GM19397 (cell line): ENCODE results near the gene LTBP4.
"Not testable (repeated sequence)": the region's sequence is repeated elsewhere in the genome, so short reads cannot be mapped to it uniquely, and the experiment has no call there.

Experiments
- ATAC-seq: cut with Tn5 transposase; IDR thresholded peaks from one replicate; pipeline ENCODE4 v1.9.1; 2021; ENCODE audit warnings: mild to moderate bottlenecking, moderate library complexity; ENCODE audit not compliant: unreplicated experiment

The LTBP4 gene

GRCh38 chr19:40576585-40577451 lies 24.4 kb upstream of the LTBP4 start, which contains the start of gene SHKBP1:
TSS of gene SHKBP1 (plus strand) at chr19:40576873. CDS start at chr19:40576900, 27 bp downstream.
- ATAC-seq, result peak; percentile 93

- ATAC-seq, result no peak
These were observed 22.7 kb upstream of the LTBP4 start for GRCh38 chr19:40578442-40578908.

- no peak for ATAC-seq
These were observed 20.6 kb upstream of the LTBP4 start for GRCh38 chr19:40580619-40581018.

- ATAC-seq, result no peak
These were observed 19.6 kb upstream of the LTBP4 start for GRCh38 chr19:40581531-40581930.

- no peak for ATAC-seq
These were observed 18.7 kb upstream of the LTBP4 start for GRCh38 chr19:40582467-40582866.

- no peak for ATAC-seq
These were observed 17.9 kb upstream of the LTBP4 start for GRCh38 chr19:40583283-40583682.

- ATAC-seq, result no peak
These were observed 17.2 kb upstream of the LTBP4 start for GRCh38 chr19:40584007-40584406.

GRCh38 chr19:40585241-40585981 lies 15.8 kb upstream of the LTBP4 start:
- ATAC-seq, result no peak

GRCh38 chr19:40585982-40586422 lies 15.2 kb upstream of the LTBP4 start:
- ATAC-seq, result no peak

GRCh38 chr19:40586611-40587010 lies 14.6 kb upstream of the LTBP4 start:
- ATAC-seq, result no peak

- ATAC-seq, result no peak
These were observed 12.9 kb upstream of the LTBP4 start for GRCh38 chr19:40588110-40588854.

- ATAC-seq, result no peak
These were observed 12.1 kb upstream of the LTBP4 start for GRCh38 chr19:40588926-40589569.

- no peak for ATAC-seq
These were observed 11.4 kb upstream of the LTBP4 start for GRCh38 chr19:40589591-40590429.

- ATAC-seq, result no peak
These were observed 10.5 kb upstream of the LTBP4 start for GRCh38 chr19:40590464-40591265.

- ATAC-seq, result not testable (repeated sequence)
These were observed 9.4 kb upstream of the LTBP4 start for GRCh38 chr19:40591724-40592123.

GRCh38 chr19:40592170-40592569 lies 9.0 kb upstream of the LTBP4 start:
- no peak for ATAC-seq

GRCh38 chr19:40594255-40594654 lies 6.9 kb upstream of the LTBP4 start:
- no peak for ATAC-seq

GRCh38 chr19:40594657-40595091 lies 6.5 kb upstream of the LTBP4 start:
- no peak for ATAC-seq
